ENCODE data around the gene SCRN1.

Gene SCRN1

GRCh38 chr7:29998489-29998888 is 8.9 kb upstream of the SCRN1 start:
- no peaks in the 10 kb centered on the region for H3K36me3 ChIP-seq (ENCODE audit: control insufficient read depth, insufficient read depth, low read length)
- TF ChIP-seq CTCF (IDR thresholded peaks at IDR 0.05), result no peak
- no peak overlapping the region for H3K4me3 ChIP-seq (ENCODE audit: low read depth, low read length)
- no peaks in the 10 kb centered on the region for H3K4me1 ChIP-seq
- no peak overlapping the region for H3K4me2 ChIP-seq (ENCODE audit: low read length)
- no peaks in the 10 kb centered on the region for H3K9me3 ChIP-seq (ENCODE audit: control insufficient read depth, low read length)
- no peak overlapping the region for H3K27ac ChIP-seq
- no peak overlapping the region for H3K9ac ChIP-seq
- no peak overlapping the region for H2AFZ ChIP-seq
- H3K27me3 ChIP-seq (ENCODE audit: control insufficient read depth, insufficient read depth, low read length), result no peaks in the 10 kb centered on the region
- no peaks in the 10 kb centered on the region for H3K79me2 ChIP-seq

- no peak for TF ChIP-seq CTCF (IDR thresholded peaks at IDR 0.05)
- no peaks in the 10 kb centered on the region for H3K4me1 ChIP-seq
- H3K9ac ChIP-seq, result no peak overlapping the region
- H3K4me3 ChIP-seq (ENCODE audit: low read depth, low read length), result no peak overlapping the region
- no peak overlapping the region for H3K4me2 ChIP-seq (ENCODE audit: low read length)
- H2AFZ ChIP-seq, result no peak overlapping the region
- no peak overlapping the region for H3K27ac ChIP-seq
- H3K79me2 ChIP-seq, result no peaks in the 10 kb centered on the region
- no peaks in the 10 kb centered on the region for H3K36me3 ChIP-seq (ENCODE audit: control insufficient read depth, insufficient read depth, low read length)
- H3K9me3 ChIP-seq (ENCODE audit: control insufficient read depth, low read length), result no peaks in the 10 kb centered on the region
- H3K27me3 ChIP-seq (ENCODE audit: control insufficient read depth, insufficient read depth, low read length), result no peaks in the 10 kb centered on the region
These were observed 6.7 kb upstream of the SCRN1 start for GRCh38 chr7:29996321-29996720.

DNA sequence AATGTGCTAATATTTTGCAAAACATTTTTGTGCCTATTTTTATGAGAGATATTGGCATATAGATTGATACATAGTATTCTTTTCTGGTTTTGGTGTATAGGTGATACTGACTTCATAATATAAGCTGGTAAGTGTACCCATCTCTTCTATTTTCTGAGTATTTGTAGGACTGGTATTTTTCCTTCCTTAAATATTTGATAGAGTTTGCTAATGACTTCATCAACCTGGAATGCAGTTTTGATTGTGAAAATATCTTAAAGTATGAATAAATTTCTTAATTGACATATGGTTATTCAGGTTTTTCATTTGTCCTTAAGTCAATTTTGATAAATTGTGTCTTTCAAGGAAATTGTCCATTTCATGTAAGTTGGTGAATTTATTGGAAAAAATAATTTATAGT is 6.1 kb upstream of the SCRN1 start:
- Histone ChIP-seq H2AFZ (no peak overlapping the region), H3K79me2 (no peaks in the 10 kb centered on the region), H3K9me3 (ENCODE audit: control insufficient read depth, low read length) (no peaks in the 10 kb centered on the region), H3K4me2 (ENCODE audit: low read length) (no peak overlapping the region), H3K27me3 (ENCODE audit: control insufficient read depth, insufficient read depth, low read length) (no peaks in the 10 kb centered on the region), H3K9ac (no peak overlapping the region), H3K27ac (no peak overlapping the region), H3K4me1 (no peaks in the 10 kb centered on the region), H3K4me3 (ENCODE audit: low read depth, low read length) (no peak overlapping the region), H3K36me3 (ENCODE audit: control insufficient read depth, insufficient read depth, low read length) (no peaks in the 10 kb centered on the region)
- no peak for TF ChIP-seq CTCF (IDR thresholded peaks at IDR 0.05)

- peaks cover 10% of the 10 kb centered on the region for H3K79me2 ChIP-seq
- H3K27me3 ChIP-seq (ENCODE audit: control insufficient read depth, insufficient read depth, low read length), result no peaks in the 10 kb centered on the region
- no peak overlapping the region for H3K27ac ChIP-seq
- H3K4me2 ChIP-seq (ENCODE audit: low read length), result no peak overlapping the region
- no peaks in the 10 kb centered on the region for H3K4me1 ChIP-seq
- no peak overlapping the region for H2AFZ ChIP-seq
- H3K4me3 ChIP-seq (ENCODE audit: low read depth, low read length), result no peak overlapping the region
- H3K36me3 ChIP-seq (ENCODE audit: control insufficient read depth, insufficient read depth, low read length), result no peaks in the 10 kb centered on the region
- H3K9ac ChIP-seq, result no peak overlapping the region
- no peaks in the 10 kb centered on the region for H3K9me3 ChIP-seq (ENCODE audit: control insufficient read depth, low read length)
- no peak for TF ChIP-seq CTCF (IDR thresholded peaks at IDR 0.05)
These were observed 3.5 kb upstream of the SCRN1 start for GRCh38 chr7:29993140-29993539.

- no peak overlapping the region for H3K27ac ChIP-seq
- H2AFZ ChIP-seq, result no peak overlapping the region
- no peak overlapping the region for H3K4me2 ChIP-seq (ENCODE audit: low read length)
- no peaks in the 10 kb centered on the region for H3K9me3 ChIP-seq (ENCODE audit: control insufficient read depth, low read length)
- no peak for TF ChIP-seq CTCF (IDR thresholded peaks at IDR 0.05)
- peaks cover 2% of the 10 kb centered on the region for H3K4me1 ChIP-seq
- H3K27me3 ChIP-seq (ENCODE audit: control insufficient read depth, insufficient read depth, low read length), result no peaks in the 10 kb centered on the region
- H3K9ac ChIP-seq, result no peak overlapping the region
- no peaks in the 10 kb centered on the region for H3K36me3 ChIP-seq (ENCODE audit: control insufficient read depth, insufficient read depth, low read length)
- H3K79me2 ChIP-seq, result peaks cover 19% of the 10 kb centered on the region
- H3K4me3 ChIP-seq (ENCODE audit: low read depth, low read length), result no peak overlapping the region
These were observed 2.3 kb upstream of the SCRN1 start for GRCh38 chr7:29991937-29992336.
